ENCODE results near the gene LMTK2.
"Not testable (repeated sequence)": the region's sequence is repeated elsewhere in the genome, so short reads cannot be mapped to it uniquely, and the experiment has no call there.

Gene LMTK2

GRCh38 chr7:98217623-98218582 is 111.2 kb downstream of the LMTK2 start:
- DNase-seq (ENCODE audit: low read depth in 2 of 2), result no peak

DNA sequence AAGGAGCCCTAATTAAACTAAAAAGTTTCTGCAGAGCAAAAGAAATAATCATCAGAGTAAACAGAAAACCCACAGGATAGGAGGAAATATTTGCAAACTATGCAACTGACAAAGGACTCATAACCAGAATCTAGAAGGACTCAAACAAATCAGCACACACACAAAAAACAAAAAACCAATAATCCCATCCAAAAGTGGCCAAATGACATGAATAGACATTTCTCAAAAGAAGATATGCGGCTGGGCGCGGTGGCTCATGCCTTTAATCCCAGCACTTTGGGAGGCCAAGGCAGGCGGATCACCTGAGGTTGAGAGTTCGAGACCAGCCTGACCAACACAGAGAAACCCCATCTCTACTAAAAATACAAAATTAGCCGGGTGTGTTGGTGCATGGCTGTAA is 112.7 kb downstream of the LMTK2 start:
- DNase-seq (ENCODE audit: low read depth in 2 of 2), result not testable (repeated sequence)

DNA sequence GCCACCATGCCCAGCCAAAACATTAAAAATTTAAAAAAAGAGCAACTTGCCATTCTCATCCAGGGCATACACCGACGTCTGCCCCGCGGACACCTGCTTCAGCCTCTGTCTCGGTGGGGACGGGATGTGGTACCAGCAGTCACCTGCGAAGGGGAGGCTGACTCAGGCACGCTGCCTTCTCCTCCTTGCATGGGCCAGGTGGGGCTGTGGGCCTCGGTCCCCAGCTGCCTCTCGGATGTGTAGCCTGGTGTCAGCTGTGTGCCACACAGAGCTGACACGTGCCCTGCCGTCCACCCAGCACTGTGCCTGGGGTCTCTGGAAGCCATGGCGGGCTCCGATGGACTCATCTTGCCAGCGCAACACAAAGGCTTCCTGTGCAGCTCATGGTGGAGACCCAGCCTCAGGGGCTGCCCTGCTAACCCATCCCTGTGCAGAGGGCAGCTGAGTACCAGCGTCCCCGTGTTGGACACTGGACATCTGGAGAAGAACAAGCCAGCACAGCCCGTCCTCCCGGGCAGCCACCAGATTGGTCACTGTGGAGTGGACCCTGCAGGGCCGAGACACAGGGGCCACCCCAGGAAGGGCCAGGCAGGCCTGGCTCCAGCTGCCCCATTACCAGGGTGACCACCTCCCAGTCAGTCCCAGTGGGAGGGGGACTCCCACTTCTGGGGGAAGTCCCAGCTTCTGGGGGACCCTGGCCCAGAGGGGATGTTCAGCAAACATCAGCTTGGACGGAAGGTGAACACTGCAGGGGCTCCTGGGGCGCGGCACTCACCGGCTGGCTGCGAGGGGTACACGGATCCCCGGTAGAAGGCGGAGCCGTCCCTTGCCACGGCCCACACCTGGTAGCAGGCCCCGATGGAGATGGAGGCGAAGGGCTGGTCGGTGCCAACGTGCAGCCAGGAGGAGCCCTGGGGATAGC is 115.2 kb downstream of the LMTK2 start:
- DNase-seq (ENCODE audit: low read depth in 2 of 2), result no peak

DNA sequence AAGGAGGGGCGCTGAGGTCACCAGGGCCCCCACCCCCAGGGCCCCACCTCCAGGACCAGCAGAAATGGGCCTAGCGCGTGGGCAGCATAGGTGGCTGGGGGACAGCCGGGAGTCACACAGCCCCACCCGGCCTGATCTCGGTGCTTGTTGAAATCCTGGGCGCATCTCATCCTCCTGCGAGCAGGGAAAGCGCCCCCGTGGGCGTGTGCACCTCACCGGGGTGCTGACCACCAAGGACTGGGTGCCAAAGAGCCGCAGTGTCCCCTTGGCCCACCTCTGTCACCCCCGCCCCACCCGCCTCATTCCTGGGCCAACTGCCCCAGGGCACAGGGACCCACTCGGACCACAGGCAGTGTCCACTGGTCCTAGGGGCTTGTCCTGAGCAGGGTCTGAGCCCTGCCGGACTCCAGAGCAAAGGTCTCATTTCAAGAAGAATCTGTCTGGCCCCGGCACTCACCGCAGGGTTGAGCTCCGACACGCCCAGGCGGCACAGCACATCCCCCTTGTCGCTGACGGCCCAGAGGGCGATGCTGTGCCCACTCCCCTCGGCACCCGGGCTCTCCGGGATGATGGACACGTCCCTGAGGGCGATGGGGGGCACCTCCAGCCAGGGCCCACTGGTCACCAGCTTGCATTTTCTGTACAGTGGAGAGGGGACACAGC is 116.0 kb downstream of the LMTK2 start:
- no peak for DNase-seq (ENCODE audit: low read depth in 2 of 2)

GRCh38 chr7:98223351-98223897 is 116.8 kb downstream of the LMTK2 start:
- DNase-seq (ENCODE audit: low read depth in 2 of 2), result no peak

DNA sequence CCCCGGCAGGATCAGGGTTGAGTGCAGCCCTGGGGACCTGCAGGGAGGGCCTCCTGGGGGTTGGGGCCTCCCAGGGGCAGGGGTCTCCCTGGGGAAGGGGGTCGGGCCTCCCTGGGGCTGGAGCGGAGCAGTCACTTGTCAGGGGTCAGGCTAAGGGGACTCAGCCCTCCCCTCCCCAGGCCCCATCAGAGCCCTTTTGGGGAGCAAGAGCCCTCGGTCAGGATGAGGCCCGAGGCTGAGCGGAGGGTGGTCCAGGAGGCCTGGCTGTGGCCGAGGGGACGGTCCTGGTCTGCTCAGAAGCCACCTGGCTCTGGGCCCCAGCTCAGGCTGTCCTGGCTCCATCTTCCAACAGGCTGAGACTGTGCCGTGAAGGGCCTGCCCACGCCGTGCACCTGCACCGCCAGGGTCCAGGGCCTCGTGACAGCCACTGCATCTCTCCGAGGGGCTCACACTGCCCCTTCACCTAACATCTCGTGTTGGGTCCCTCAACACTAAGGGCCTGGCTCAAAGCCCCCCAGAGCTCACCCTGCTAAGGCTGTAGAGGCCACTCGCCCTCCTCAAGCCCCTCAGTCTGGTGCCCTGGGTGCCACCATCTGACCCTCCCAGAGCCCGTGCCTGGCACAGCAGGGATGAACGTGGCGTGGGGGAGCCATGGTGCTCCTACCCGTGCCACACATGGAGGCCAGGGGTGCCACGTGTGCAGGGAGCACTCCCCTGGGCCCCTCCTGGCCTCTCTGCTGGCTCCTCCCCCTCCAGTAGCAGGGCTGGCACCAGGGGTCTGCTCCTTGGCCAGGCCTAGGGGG is 117.4 kb downstream of the LMTK2 start:
- DNase-seq (ENCODE audit: low read depth in 2 of 2), result no peak

- DNase-seq (ENCODE audit: low read depth in 2 of 2), result no peak
Observed at GRCh38 chr7:98224701-98225181, 118.1 kb downstream of the LMTK2 start.

DNA sequence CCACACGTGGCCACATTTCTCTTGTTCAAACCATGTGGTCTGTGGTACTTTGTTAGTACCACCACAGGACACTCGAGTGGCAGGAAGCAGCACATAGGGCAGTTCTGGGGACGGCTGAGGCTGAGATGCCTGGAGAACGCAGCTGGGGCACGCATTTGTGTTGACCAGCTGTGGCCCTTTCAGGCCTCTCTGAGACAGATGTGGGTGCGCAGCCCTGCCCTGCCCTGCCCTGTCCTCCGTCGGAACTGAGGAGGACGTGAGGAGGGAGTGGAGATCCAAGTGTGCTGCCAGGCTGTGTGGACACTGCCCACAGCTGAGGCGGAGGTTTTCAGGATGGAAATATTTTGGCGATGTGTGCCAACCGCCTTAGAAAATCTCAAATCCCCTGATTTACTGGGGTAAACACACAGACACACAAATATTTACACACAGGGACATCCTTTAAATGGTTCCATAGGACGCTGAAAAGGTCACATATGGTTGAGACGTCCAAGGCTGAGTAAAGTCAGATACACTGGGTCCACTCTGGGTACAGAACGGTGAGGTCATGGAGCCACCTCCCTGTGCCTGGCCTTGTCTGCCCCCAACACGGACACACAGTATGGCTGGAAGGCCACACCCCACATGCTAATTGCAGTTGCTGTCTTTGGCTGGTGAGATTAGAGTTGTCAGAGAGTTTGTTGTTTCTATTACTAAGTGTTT is 119.4 kb downstream of the LMTK2 start:
- DNase-seq (ENCODE audit: low read depth in 2 of 2), result no peak

DNA sequence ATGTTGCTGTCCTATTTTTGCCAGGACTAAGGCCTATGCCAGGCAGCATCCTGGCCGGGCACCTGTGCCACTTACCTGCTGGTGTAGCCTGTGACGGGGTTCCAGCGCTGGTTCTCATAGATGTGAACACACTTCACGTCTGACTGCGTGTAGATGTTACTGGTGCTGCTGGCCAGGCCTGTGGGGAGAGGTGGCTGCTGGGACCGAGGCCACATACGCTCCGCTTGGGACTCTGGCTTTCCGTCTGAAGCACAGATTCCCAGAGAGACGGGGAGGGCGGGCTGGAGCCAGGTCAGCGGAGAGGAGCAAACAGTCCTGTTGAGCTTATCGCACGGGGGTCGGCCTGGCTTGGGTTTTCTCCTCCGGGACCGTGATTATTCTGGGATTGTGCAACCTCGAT is 121.3 kb downstream of the LMTK2 start:
- DNase-seq (ENCODE audit: low read depth in 2 of 2), result no peak

DNA sequence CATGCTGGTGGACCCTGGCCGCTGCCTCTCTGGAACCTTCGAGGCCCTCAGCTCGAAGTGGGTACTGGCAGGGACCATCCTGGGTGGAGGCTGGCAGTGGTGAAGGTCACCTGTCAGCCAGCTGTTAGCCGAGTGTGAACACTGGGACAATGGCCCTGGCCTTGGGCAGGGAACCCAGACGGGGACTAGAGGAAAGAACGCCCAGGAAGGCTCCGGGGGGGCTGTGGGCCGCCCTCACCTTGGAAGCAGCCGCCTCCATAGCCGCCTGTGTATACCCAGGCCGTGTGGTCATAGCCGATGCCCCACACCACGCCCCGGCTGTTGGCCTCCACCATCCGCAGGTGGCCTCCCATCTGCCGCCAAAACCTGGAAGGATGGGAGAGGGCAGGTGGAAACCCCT is 122.1 kb downstream of the LMTK2 start:
- no peak for DNase-seq (ENCODE audit: low read depth in 2 of 2)

- DNase-seq (ENCODE audit: low read depth in 2 of 2), result no peak
Observed at GRCh38 chr7:98229441-98229840, 122.8 kb downstream of the LMTK2 start.

- DNase-seq (ENCODE audit: low read depth in 2 of 2), result no peak
Observed at GRCh38 chr7:98229991-98230745, 123.5 kb downstream of the LMTK2 start.

GRCh38 chr7:98230746-98231471 is 124.2 kb downstream of the LMTK2 start:
- DNase-seq (ENCODE audit: low read depth in 2 of 2), result no peak

GRCh38 chr7:98231493-98232262 is 125.0 kb downstream of the LMTK2 start:
- DNase-seq (ENCODE audit: low read depth in 2 of 2), result no peak

- no peak for DNase-seq (ENCODE audit: low read depth in 2 of 2)
Observed at GRCh38 chr7:98232263-98232585, 125.6 kb downstream of the LMTK2 start.

GRCh38 chr7:98232799-98233198 is 126.1 kb downstream of the LMTK2 start:
- no peak for DNase-seq (ENCODE audit: low read depth in 2 of 2)

DNA sequence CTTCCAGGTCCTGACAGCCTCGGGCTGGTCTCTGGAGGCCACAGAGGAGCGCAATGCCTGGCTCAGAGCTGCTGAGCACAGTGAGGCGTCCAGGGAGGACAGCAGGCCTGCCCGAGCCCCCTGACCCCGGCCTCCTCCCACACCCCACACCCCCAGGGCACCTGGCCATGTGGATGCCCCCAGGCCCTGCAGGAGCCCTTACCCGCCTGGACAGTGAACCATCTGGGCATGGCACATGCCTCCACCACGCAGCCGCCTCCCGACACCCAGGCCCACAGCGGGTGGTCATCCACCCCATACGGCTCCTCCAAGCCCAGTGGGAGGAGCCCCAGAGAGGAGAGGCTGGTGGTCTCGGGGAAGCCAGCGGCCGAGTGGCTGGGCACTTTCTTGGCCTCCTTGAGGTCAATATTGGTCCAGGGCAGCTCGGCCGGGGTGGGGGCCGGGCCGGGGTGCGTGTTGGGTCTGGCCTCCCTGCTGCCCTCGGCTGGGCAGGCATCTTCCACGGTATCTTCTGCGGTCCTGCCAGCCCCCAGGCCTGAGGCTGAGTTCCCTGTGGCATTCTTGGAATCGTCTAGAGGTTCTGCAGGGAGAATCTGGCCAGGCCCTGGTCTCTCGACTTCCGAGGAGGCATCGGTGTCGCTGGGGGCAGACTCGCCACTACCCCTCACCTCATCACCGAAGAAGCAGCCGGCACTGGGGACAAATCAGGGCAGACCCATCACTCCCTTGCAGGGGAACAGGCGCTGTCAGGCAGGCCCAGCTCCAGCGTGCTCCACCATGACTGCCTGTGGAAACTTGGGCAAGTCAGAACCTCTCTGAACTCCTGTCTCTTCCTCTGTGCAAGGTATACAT is 126.8 kb downstream of the LMTK2 start:
- no peak for DNase-seq (ENCODE audit: low read depth in 2 of 2)

Measured in stimulated activated CD4-positive, alpha-beta T cell treated with anti-CD3 and anti-CD28 coated beads, Interleukin-15, amount 100 ng/mL, for 48 hours (primary cell).